Peyer's patch (tissue), 4 donors: ENCODE measurements around the gene SHISA5. TPM values are rescaled to one million over a fixed set of nuclear protein-coding genes. Genes with fewer than 3 reads are reported as not detected.
A peak's percentile ranks its signal among the peaks of the same experiment; 100 is the strongest.

Experiments
- DNase-seq, 3 donors: peaks; one replicate each; pipeline ENCODE4 v3.0.0-alpha.2; 2017 to 2019
- H3K27ac ChIP-seq, 4 donors: fragments of 200-600 bp; sonication (generic); one replicate each; pipeline ENCODE4 v1.5.1; 2016 to 2019
- H3K27me3 ChIP-seq, 2 donors: fragments of 200-600 bp; sonication (generic); one replicate each; pipeline ENCODE4 v1.5.1; 2019
- H3K36me3 ChIP-seq, 3 donors: fragments of 200-600 bp; sonication (generic); one replicate each; pipeline ENCODE4 v1.5.1; 2016 to 2019
- H3K4me1 ChIP-seq, 4 donors: fragments of 200-600 bp; sonication (generic); one replicate each; pipeline ENCODE4 v1.5.1; 2016 to 2019
- H3K4me3 ChIP-seq, 4 donors: fragments of 200-600 bp; sonication (generic); 1 replicate in 3 of 4; 2 replicates in 1 of 4; pipeline ENCODE4 v1.5.1; 2016 to 2019; ENCODE audit warnings: mild to moderate bottlenecking in 1 of 4
- H3K9me3 ChIP-seq, 4 donors: fragments of 200-600 bp; sonication (generic); one replicate each; pipeline ENCODE4 v1.5.1; 2016 to 2019; ENCODE audit warnings: mild to moderate bottlenecking in 1 of 4
- POLR2A ChIP-seq, 2 donors: fragments of 450-650 bp; IDR thresholded peaks; one replicate each; pipeline ENCODE4 v1.5.1; 2017; ENCODE audit warnings: antibody characterized with exemption in 2 of 2, mild to moderate bottlenecking in 2 of 2, moderate library complexity in 2 of 2
- total RNA-seq, 4 donors: library from RNA; depleted of rRNA; stranded (reverse); fragments of >200 nt; gene quantifications; one replicate each; pipeline ENCODE4 v1.1.0, GENCODE V29; 2016
- TF ChIP-seq, protein P1 (sequence below), 6 experiments: fragments of 450-650 bp in 4 of 6; fragments of 200-600 bp in 2 of 6; sonication (generic) in 1 of 6; IDR thresholded peaks; one replicate each; pipeline ENCODE4 v1.5.1; 2017 to 2019; ENCODE audit warnings: antibody characterized with exemption in 6 of 6, mild to moderate bottlenecking in 3 of 6, moderate library complexity in 1 of 6

The SHISA5 gene
- total RNA-seq, 4 donors from 2014 or later: 60.2 to 149 (median 110) TPM

DNA sequence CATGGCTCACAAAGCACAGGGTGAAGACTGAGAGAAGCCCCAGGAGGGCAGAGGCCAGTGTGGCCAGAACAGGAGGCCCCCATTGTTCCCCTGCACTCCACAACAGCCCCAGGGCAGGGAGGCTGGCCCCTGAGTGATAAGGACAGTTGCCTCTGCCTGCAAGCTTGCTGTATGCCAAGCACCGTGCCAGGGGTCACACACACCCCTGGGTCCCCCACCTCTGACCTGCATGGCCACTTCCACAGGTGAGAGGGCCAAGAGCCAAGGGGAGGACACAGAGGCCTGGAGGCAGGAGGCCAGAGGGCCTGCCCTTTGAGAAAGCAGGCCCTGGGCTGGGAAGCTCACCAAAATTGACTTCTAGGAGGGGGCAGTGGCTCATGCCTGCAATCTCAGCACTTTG lies 33.7 kb downstream of the SHISA5 start:
- Histone ChIP-seq H3K27ac (peak overlapping the region in 2 of 4 donors; percentile 12 to 28), H3K4me3 (no peak overlapping the region), H3K4me1 (peaks cover 0 to 64% (median 43%) of the 10 kb centered on the region in 4 donors), H3K27me3 (no peaks in the 10 kb centered on the region), H3K36me3 (peaks cover 0 to 23% (median 0%) of the 10 kb centered on the region in 3 donors), H3K9me3 (no peaks in the 10 kb centered on the region)
- no peak for DNase-seq
- TF ChIP-seq POLR2A (IDR thresholded peaks at IDR 0.05): no peak
- TF ChIP-seq, protein P1, sequence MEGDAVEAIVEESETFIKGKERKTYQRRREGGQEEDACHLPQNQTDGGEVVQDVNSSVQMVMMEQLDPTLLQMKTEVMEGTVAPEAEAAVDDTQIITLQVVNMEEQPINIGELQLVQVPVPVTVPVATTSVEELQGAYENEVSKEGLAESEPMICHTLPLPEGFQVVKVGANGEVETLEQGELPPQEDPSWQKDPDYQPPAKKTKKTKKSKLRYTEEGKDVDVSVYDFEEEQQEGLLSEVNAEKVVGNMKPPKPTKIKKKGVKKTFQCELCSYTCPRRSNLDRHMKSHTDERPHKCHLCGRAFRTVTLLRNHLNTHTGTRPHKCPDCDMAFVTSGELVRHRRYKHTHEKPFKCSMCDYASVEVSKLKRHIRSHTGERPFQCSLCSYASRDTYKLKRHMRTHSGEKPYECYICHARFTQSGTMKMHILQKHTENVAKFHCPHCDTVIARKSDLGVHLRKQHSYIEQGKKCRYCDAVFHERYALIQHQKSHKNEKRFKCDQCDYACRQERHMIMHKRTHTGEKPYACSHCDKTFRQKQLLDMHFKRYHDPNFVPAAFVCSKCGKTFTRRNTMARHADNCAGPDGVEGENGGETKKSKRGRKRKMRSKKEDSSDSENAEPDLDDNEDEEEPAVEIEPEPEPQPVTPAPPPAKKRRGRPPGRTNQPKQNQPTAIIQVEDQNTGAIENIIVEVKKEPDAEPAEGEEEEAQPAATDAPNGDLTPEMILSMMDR (IDR thresholded peaks at IDR 0.05): no peak

DNA sequence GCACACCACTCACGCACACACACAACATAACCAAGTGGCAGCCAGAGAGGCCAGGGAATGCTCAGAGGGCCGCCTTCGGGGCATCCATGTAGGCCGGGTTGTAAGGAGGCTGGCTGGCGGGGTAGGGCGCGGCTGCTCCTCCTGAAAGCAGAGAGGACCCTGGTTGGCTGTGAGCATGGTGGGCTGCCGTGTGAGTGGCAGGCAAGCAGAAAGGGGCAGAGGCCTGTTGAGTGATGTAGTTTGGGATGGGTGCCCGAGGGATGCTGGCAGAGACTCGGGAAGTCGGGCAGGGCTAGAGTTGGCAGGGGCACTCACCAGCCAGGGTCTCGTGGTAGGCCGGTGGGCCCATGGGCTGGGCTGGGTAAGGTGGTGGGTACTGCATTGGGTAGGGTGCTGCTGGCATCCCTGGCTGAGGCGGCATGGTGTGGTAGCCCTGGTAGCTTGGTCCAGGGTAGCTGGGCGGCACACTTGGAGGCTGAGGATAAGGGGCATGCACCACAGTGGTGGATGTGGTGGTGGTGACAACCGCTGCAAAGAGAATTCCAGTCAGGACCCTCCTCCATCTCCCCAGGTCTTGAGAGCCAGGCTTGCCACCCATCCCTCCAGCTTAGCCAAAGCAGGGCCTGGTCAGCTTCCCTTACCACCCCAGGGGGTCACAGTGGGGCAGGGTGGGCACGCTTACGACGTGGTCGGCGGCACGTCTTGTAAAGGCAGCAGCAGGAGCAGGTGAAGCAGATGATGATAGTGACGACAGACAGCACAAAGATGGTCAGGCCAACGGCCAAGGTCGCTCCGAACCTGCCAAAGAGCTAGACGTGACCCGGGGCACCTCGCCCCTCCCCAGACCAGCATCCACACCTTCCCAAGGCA lies 34.7 kb downstream of the SHISA5 start:
- TF ChIP-seq, protein P1 (IDR thresholded peaks at IDR 0.05): no peak
- TF ChIP-seq POLR2A (IDR thresholded peaks at IDR 0.05): no peak
- peaks cover 0 to 70% (median 43%) of the 10 kb centered on the region in 4 donors for H3K4me1 ChIP-seq
- H3K27ac ChIP-seq: peak overlapping the region in 1 of 4 donors; percentile 100
- no peaks in the 10 kb centered on the region for H3K27me3 ChIP-seq
- H3K9me3 ChIP-seq: no peaks in the 10 kb centered on the region
- peaks cover 0 to 23% (median 0%) of the 10 kb centered on the region in 3 donors for H3K36me3 ChIP-seq
- no peak overlapping the region for H3K4me3 ChIP-seq
- peak in 1 of 3 donors; percentile 37 for DNase-seq

DNA sequence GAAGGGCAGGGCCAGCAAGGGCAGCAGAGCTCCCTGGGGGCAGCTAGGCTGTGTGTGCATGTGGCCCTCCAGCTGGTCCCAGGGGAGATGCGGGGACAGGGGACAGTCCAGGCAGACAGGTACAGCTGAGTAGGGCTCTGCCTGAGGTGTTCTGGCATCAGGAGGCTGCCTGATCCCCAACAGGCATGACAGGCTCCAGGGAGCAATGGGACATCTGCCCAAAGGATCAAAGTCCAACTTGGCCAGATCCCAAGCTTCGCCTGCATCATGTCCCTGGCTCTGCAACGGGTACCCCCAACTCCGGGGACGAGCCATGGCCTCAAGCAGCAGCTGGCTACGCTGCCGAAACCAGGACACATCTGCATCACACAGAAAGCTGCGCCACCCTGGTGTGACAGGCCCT lies 35.6 kb downstream of the SHISA5 start:
- peak in 2 of 3 donors; percentile 79 to 83 for DNase-seq
- H3K9me3 ChIP-seq: no peaks in the 10 kb centered on the region
- TF ChIP-seq, protein P1 (IDR thresholded peaks at IDR 0.05): no peak
- peak in 1 of 2 donors; percentile 32 for TF ChIP-seq POLR2A (IDR thresholded peaks at IDR 0.05)
- peaks cover 0 to 23% (median 0%) of the 10 kb centered on the region in 3 donors for H3K36me3 ChIP-seq
- no peaks in the 10 kb centered on the region for H3K27me3 ChIP-seq
- peaks cover 0 to 70% (median 40%) of the 10 kb centered on the region in 4 donors for H3K4me1 ChIP-seq
- no peak overlapping the region for H3K4me3 ChIP-seq
- peak overlapping the region; percentile 93 to 100 (median 97) for H3K27ac ChIP-seq

DNA sequence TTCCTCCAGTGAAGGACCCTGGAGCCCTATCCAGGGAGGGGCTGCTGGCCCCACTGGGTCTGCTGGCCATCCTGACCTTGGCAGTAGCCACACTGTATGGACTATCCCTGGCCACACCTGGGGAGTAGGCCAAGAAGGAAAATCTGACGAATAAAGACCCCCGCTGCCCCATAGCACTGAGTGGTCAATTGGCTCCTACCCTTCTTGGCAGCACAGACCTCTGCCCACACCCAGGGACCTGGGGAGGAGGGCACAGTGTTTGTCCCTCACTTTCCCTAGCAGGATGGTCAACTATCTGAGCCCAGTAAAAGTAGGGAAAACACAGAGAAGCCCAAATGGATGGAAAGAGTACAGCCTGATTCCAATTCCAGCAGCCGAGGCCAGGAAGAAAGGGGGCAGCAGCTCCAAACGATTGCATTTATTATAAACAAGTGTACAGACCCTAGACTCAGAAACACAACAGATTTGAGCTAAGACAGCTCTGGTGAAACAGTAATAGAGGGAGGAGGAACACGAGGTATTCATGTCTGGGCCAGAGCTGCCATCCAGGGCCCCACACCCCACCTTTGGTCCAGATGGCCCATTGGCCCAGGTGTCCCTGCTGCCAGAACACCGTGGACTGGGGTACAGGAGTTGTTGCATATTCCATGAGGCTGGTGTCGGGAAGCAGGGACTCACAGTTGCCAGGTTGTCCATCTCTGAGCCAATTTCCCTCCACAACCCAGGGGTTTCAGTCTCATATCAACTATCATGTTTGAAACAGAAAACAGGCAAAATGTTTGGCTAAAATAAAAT lies 36.3 kb downstream of the SHISA5 start:
- Histone ChIP-seq H3K27ac (peak overlapping the region; percentile 93 to 100 (median 97)), H3K4me3 (peak overlapping the region in 3 of 4 donors; percentile 61 to 71 (median 69)), H3K4me1 (peaks cover 0 to 67% (median 37%) of the 10 kb centered on the region in 4 donors), H3K36me3 (peaks cover 0 to 23% (median 0%) of the 10 kb centered on the region in 3 donors), H3K27me3 (no peaks in the 10 kb centered on the region), H3K9me3 (no peaks in the 10 kb centered on the region)
- no peak for TF ChIP-seq POLR2A (IDR thresholded peaks at IDR 0.05)
- TF ChIP-seq, protein P1 (IDR thresholded peaks at IDR 0.05): no peak
- no peak for DNase-seq

DNA sequence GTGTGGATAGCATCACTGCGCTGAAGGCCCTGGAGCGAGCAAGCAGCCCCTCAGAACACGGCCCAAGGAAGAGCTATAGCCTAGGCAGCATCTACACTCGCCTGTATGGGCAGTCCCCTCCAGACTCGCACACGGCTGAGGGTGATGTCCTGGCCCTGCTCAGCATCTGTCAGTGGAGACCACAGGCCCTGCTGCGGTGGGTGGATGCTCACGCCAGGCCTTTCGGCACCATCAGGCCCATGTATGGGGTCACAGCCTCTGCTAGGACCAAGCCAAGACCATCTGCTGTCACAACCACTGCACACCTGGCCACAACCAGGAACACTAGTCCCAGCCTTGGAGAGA lies 36.9 kb downstream of the SHISA5 start:
- Histone ChIP-seq H3K9me3 (no peaks in the 10 kb centered on the region), H3K4me3 (peak overlapping the region; percentile 46 to 71 (median 65)), H3K27ac (peak overlapping the region; percentile 93 to 100 (median 97)), H3K27me3 (no peaks in the 10 kb centered on the region), H3K4me1 (peaks cover 0 to 64% (median 36%) of the 10 kb centered on the region in 4 donors), H3K36me3 (peaks cover 0 to 23% (median 0%) of the 10 kb centered on the region in 3 donors)
- DNase-seq: no peak
- TF ChIP-seq POLR2A (IDR thresholded peaks at IDR 0.05): no peak
- TF ChIP-seq, protein P1 (IDR thresholded peaks at IDR 0.05): no peak
